CD4-positive, alpha-beta T cell treated with Interleukin-10 for 1 hour (primary cell): ENCODE results near the gene KNDC1.
"Not testable (repeated sequence)": the region's sequence is repeated elsewhere in the genome, so short reads cannot be mapped to it uniquely, and the experiment has no call there.

Experiments
- DNase-seq: peaks from one replicate; pipeline ENCODE4 v3.0.0-alpha.2; 2020

Gene KNDC1

GRCh38 chr10:133159950-133160825 is at the start of gene KNDC1:
Gene KNDC1 (plus strand): TSS chr10:133160219. CDS start chr10:133160468, 249 bp downstream.
- peak; percentile 17 for DNase-seq

DNA sequence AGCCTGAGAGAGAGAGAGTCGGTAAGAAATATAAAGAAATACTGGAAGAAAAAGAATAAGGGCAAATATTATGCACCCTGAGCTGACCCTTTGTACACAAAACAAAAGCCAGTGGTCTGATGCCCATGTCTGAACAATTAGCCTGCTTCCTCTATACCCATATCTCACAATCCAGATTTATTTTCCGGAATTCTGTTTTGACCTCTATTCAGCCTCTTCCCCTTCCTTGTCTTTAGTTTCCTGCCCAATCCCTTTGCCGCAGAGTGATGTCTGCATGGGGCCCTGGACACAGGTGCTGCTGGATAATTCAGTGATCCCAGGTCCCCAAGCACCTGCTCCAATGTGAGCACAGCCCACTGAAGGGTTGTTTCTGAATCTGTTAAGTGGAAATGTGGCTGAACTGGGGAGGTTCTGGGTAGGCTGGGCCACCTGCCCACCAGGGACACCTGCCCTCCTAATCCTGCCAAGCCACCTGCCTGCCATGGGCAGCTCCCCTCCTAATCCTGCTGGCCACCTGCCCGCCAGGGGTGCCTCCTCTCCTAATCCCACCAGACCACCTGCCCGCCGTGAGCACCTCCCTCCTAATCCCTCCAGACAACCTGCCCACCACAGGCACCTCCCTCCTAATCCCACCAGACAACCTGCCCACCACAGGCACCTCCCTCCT is 49.3 kb upstream of the KNDC1 start:
- no peak for DNase-seq

DNA sequence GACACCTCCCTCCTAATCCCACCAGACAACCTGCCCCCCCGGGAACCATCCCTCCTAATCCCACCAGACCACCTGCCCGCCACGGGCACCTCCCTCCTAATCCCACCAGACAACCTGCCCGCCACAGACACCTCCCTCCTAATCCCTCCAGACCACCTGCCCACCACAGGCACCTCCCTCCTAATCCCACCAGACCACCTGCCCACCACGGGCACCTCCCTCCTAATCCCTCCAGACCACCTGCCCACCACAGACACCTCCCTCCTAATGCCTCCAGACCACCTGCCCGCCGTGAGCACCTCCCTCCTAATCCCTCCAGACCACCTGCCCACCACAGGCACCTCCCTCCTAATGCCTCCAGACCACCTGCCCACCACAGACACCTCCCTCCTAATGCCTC is 48.4 kb upstream of the KNDC1 start:
- DNase-seq = not testable (repeated sequence)

DNA sequence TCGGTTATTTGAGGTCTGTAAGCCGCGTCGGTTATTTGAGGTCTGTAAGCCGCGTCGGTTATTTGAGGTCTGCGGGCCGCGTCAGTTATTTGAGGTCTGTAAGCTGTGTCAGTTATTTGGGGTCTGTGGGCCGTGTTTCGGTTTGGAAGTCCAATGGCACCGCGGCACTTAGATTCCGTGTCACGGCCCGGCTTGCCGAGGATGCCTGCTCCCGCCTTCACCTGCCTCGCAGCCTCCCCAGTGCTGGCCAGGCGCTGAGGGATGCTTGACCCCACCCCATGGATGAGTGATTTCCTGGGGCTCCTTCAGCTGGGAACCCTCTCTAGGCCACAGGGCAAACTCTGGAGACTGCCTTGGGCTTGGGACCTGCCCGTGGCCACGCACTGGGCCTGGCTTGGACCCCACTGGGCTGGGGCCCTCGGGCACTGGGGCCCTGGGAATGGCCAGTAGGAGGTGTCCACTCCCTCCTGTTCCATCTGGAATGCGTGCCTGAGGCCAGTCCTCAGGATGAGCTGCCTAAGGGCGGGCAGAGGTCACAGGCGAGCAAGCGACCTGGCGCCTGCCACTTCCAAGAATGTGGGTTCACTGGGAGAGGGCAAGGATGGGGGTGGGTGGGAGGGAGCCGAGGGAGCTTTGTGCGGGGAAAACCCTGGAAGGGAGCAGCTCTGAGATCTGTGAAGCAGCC is 46.7 kb upstream of the KNDC1 start:
- no peak for DNase-seq

- no peak for DNase-seq
These were observed 46.2 kb upstream of the KNDC1 start for GRCh38 chr10:133113847-133114246.

DNA sequence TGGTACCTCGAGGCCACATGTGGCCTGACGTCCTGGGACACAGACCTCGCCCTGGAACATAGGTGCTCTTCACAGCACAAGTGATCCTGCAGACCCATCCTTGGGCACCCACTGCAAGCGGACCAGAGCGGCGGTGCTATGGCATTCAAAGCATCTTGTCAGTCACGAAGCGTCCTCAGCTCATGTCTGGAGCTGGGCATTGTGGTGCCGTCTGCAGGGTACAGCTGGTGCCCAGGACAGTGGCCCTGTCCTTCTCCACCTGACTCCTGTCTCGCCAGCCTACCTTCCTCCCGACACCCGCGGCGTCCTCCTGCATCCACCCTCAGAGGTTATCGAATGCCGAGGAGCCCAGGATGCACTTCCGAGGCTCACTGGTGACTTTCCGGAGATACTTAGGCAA is 45.8 kb upstream of the KNDC1 start:
- DNase-seq = no peak

DNA sequence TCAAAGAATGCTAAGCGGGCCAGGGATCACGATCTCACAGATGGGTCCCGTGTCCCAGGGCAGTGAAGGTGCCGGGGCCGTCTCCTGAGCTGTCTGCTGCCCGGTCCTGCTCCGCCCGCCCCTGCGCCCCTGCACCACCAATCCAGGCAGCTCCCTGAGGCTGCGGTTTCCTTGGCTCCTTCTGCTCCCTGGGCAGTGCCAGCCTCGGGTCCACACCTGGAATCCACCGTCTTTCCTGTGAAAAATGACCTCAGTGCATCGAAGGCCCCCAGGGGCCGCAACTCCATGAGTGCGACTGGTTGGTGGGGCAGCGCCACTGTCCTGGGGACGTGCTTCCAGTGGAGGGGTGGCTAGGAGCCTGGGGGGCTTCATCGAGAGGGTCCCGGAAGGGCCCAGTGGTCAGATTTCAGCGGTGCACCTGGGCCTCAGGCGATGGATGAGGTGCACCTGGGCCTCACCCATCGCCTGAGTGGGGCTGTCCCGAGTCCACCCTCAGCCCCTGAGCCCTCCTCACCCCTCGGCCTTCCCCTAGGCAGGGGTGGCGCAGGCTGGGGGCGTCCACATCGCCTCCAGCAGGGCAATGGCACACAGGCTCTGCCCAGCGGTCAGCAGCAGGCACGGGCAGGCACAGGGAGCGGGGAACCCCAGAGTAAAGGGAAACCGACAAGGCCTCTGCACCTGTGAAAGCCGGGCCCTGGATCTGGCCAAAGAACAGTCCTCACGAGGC is 45.1 kb upstream of the KNDC1 start:
- no peak for DNase-seq

DNA sequence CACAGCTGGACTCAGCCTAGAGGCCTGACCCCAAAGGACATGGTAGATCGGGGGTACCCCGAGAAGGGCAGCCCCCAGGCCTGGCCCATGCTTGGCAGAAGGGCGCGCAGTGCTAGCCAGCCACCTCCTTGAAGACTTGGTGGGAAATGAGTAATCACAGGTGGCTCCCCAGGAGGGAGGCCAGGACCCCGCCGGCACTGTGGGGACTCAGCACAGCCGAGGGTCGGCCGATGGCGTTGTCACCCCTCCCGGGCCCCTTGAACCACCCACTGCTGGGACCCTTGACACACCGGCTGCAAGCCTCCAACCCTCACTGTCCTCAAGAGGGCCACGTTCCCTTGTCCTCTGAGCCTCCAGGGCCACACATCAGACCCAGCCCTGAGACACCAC is 44.6 kb upstream of the KNDC1 start:
- DNase-seq = no peak

- DNase-seq = no peak
These were observed 44.0 kb upstream of the KNDC1 start for GRCh38 chr10:133115976-133116375.

- no peak for DNase-seq
These were observed 43.6 kb upstream of the KNDC1 start for GRCh38 chr10:133116455-133116854.

GRCh38 chr10:133117036-133117687 is 42.9 kb upstream of the KNDC1 start:
- DNase-seq = no peak

DNA sequence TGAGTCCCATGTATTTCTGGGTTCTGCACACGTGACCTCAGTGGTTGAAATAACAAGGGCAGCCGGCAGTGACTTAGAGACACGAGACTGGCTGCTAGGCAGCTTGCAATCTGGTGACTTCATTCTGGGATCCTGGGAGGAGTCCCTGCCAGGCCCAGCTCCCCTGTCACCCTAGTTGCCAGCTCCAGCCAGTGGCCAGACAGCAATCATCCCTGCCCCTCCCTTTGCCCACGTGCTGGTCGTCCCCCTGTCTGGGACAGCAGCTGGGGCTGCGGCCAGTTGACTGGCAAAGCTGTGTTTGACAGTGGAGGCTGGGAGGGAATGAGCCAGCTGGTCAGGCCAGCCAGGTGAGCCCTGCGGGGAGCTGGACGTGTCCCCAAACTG is 42.3 kb upstream of the KNDC1 start:
- no peak for DNase-seq

DNA sequence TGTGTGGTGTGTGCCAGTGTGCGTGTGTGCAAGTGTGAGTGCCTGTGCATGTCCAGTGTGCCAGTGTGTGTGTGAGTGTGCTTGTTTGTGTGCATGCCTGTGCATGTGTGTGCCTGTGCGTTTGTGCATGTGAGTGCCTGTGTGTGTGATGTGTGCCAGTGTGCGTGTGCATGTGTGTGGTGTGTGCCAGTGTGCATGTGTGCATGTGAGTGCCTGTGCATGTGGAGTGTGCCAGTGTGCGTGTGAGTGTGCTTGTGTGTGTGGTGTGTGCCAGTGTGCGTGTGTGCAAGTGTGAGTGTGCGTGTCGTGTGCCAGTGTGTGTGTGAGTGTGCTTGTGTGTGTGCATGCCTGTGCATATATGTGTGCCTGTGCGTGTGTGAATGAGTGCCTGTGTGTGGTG is 38.5 kb upstream of the KNDC1 start:
- DNase-seq = no peak

DNA sequence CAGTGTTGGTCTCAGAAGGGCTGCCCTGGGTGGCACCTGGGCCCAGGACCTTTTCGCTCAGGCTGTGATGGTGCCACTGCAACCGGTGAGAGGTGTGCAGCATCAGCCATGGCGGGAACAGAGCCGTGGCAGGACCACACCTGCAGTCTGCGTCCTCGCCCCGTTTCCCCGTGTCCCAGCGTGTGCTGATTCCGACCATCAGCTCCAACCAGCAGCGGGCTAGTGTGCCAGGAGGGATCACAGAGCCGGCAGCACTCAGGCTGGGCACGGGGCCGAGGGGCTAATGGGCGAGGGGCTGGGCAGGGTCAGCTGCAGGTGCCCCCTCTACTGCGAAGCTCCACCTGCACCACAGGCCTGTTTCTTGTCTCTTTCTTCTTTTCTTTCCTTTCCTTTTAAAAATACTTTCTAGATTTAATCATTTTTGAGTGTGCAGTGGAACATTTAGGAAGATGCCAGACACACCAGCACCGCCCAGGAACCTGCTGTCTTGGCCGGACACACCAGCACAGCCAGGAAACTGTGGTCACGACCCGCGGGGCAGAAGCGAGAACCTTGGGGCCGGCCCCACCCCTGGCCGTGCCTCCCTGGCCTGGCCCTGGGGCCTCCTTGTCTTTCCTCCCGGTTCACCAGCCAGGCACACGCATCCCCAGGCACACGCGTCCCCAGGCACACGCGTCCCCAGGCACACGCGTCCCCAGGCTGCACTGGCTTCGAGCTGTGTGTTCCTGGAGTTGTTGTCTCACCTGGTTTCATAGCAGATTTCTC is 37.7 kb upstream of the KNDC1 start:
- no peak for DNase-seq

- no peak for DNase-seq
These were observed 36.8 kb upstream of the KNDC1 start for GRCh38 chr10:133123050-133123745.

DNA sequence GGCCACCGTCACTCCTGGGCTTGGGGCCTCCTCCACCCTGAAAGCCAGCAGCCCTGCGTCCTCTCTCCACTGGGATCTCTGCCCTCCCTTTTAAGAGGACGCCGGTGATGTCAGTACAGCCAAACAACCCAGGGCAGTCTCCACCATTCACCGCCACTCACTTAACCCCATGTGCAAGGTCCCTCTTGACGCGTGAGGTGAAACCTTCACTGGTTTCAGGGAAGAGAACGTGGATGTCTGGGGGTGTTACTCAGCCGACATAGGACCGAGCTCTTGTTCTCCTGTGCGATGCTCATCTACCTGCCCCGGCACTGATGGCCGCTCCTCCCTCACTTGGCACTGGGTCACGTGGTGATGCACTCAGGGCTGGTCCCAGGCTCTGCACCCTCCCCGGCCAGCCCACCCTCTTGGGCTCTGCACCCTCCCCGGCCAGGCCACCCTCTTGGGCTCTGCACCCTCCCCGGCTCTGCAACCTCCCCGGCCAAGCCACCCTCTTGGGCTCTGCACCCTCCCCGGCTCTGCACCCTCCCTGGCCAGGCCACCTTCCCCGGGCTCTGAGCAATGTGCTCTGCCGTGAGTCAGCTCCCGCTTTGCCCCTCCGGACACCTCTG is 36.2 kb upstream of the KNDC1 start:
- DNase-seq = no peak

- no peak for DNase-seq
These were observed 35.4 kb upstream of the KNDC1 start for GRCh38 chr10:133124357-133125211.

DNA sequence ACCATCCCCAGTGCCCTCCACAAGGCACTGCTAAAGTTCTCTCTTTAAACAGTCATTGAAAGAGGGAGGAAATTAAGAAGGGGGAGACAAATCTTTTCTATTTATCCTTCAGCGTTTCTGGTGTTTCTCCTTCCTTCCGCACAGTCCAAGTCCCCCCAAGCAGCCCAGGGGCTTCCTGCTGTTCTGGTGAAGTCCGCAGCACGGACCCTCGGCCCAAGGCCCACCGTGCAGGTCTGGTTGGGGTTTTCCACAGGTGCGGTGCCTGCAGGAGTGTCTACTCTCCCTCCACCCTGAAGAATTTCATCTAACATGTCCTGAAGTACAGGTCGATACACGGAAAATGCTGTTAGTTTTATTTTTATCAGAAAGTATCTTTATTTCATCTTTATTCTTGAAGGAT is 34.1 kb upstream of the KNDC1 start:
- no peak for DNase-seq

DNA sequence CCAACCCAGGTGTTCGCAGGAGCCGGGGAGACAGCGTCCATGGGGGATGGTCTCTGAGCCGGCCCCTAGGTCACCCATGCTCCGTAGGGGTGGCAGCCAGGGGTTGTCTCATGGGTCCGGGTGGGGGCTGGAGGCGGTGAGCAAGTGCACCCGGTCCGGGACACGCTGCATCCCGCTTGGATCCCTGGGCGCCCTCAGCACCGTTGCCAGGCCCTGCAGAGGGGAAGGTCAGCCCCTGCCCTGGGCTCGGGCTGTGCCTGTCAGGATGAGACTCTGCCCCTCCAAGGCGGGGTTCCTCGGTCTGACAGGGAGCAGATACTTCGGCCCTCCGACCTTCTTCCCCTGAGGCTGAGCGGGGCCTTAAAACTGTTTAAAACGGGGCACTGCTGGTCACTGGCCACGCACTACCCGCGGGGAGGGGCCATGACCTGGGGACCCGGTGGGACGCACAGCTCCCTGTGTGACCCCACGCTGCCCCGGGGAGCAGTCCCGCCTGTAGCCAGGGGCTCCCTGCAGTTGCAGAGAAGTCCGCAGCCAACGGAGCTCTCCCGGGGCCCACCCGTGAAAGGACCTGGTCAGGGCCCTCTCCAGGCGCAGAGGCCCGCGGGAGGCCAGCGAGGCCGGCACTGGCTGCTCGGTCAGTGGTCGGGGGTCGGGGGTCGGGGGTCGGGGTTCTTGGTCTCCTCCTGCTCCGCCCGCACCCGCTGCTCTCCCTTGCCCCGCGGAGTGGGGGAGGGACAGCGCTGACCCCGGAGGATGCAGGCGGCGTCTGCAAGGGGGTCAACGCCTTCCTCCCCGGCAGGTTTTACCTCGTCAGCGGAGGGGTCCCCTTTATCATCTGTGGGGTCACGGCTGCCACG is 33.4 kb upstream of the KNDC1 start:
- DNase-seq = no peak
